Transverse colon (tissue), 4 donors: Measurements from ENCODE around the gene SUCO. TPM values are rescaled to one million over a fixed set of nuclear protein-coding genes. Genes with fewer than 3 reads are reported as not detected.

ENCODE experiments used
- DNase-seq: peaks from one replicate; pipeline ENCODE4 v3.0.0-alpha.2; 2019
- H3K27ac ChIP-seq, 4 donors: fragments of 200-600 bp; sonication (generic); 2 replicates each; pipeline ENCODE4 v1.5.1; 2016 to 2018; ENCODE audit warnings: inconsistent platforms in 4 of 4
- H3K27me3 ChIP-seq: fragments of 200-600 bp; sonication (generic); 2 replicates; pipeline ENCODE4 v1.5.1; 2017; ENCODE audit warnings: inconsistent platforms
- H3K36me3 ChIP-seq, 4 donors: fragments of 200-600 bp; sonication (generic); 2 replicates each; pipeline ENCODE4 v1.5.1; 2017 to 2019; ENCODE audit warnings: inconsistent platforms in 4 of 4
- H3K4me1 ChIP-seq, 4 donors: fragments of 200-600 bp; sonication (generic); 2 replicates each; pipeline ENCODE4 v1.5.1; 2017 to 2020; ENCODE audit warnings: inconsistent platforms in 4 of 4
- H3K4me3 ChIP-seq, 4 donors: fragments of 200-600 bp; sonication (generic); 1 replicate in 1 of 4; 2 replicates in 3 of 4; pipeline versions ENCODE4 v1.5.1 to v1.6.1; 2017 to 2019; ENCODE audit warnings: inconsistent platforms in 4 of 4
- H3K9me3 ChIP-seq, 2 donors: fragments of 200-600 bp; sonication (generic); 2 replicates each; pipeline ENCODE4 v1.5.1; 2017 to 2019; ENCODE audit warnings: inconsistent platforms in 2 of 2
- CTCF ChIP-seq, 5 experiments: fragments of 200-600 bp in 3 of 5; fragments of 450-650 bp in 2 of 5; sonication (generic) in 3 of 5; IDR thresholded peaks; 1 replicate in 2 of 5; 2 replicates in 3 of 5; pipeline ENCODE4 v1.5.1; 2016 to 2017; ENCODE audit warnings: antibody characterized with exemption in 5 of 5, inconsistent platforms in 3 of 5, mild to moderate bottlenecking in 2 of 5, moderate library complexity in 1 of 5
- EP300 ChIP-seq: sonication (generic); formaldehyde crosslinking; IDR thresholded peaks from one replicate; pipeline ENCODE4 v1.6.1; 2017; ENCODE audit warnings: antibody characterized with exemption, low read depth
- POLR2A ChIP-seq: fragments of 450-650 bp; IDR thresholded peaks from one replicate; pipeline ENCODE4 v1.6.1; 2016; ENCODE audit warnings: antibody characterized with exemption, mild to moderate bottlenecking, moderate library complexity
- POLR2AphosphoS5 ChIP-seq, 3 donors: sonication (generic); formaldehyde crosslinking; IDR thresholded peaks; one replicate each; pipeline ENCODE4 v1.6.1; 2016; ENCODE audit warnings: antibody characterized with exemption in 3 of 3
- WGBS, 2 donors: methylation state at CpG; one replicate each; pipeline ENCODE4 v1.1.5; 2018; ENCODE audit warnings: low coverage in 1 of 2; 5-methylcytosine and 5-hydroxymethylcytosine counted together
- in situ Hi-C, 4 donors: fragments of 200-750 bp; cut with MboI; loops; one replicate each; pipeline versions ENCODE4 v1.15.0 to v1.15.1; 2017; ENCODE audit warnings: low sequenced_read_pairs in 3 of 4, low pct_ligation_motif_present in 1 of 4, low pct_unique_long_range_greater_than_20kb in 1 of 4
- intact Hi-C: fragments of 100-400 bp; cut with DNase I; formaldehyde crosslinking; loops from one replicate; pipeline ENCODE4 v1.15.1; 2023; ENCODE audit warnings: low total_unique reads
- total RNA-seq, 4 donors: library from RNA; depleted of rRNA; stranded (reverse); fragments of >200 nt; gene quantifications; one replicate each; pipeline ENCODE4 v1.1.0, GENCODE V29; 2016

The SUCO gene
- total RNA-seq, 4 donors from 2014 or later = 10.1 to 48.4 (median 21.6) TPM

GRCh38 chr1:172549621-172550280, 16.8 kb downstream of the SUCO start:
- intact Hi-C loops = no loop called here
- WGBS, 2 donors = 29 to 46% methylated on average over 2 of the region's 2 CpGs
- no peak overlapping the region for H3K27ac ChIP-seq
- in situ Hi-C loops = no loop called here
- H3K27me3 ChIP-seq = no peaks in the 10 kb centered on the region
- TF ChIP-seq EP300 (no peak), POLR2AphosphoS5 (IDR thresholded peaks at IDR 0.05) (no peak), POLR2A (no peak), CTCF (IDR thresholded peaks at IDR 0.05) (no peak)
- DNase-seq = no peak
- H3K4me3 ChIP-seq = no peak overlapping the region
- H3K36me3 ChIP-seq = no peaks in the 10 kb centered on the region
- peaks cover 0 to 38% (median 2%) of the 10 kb centered on the region in 4 donors for H3K4me1 ChIP-seq
- no peaks in the 10 kb centered on the region for H3K9me3 ChIP-seq

GRCh38 chr1:172551279-172551678, 18.3 kb downstream of the SUCO start:
- no peaks in the 10 kb centered on the region for H3K27me3 ChIP-seq
- peaks cover 0 to 6% (median 0%) of the 10 kb centered on the region in 4 donors for H3K36me3 ChIP-seq
- H3K4me3 ChIP-seq = no peak overlapping the region
- TF ChIP-seq POLR2AphosphoS5 (IDR thresholded peaks at IDR 0.05) (no peak), CTCF (IDR thresholded peaks at IDR 0.05) (no peak), EP300 (no peak), POLR2A (no peak)
- no peak overlapping the region for H3K27ac ChIP-seq
- in situ Hi-C loops = no loop called here
- DNase-seq = no peak
- intact Hi-C loops = no loop called here
- no peaks in the 10 kb centered on the region for H3K9me3 ChIP-seq
- peaks cover 0 to 31% (median 2%) of the 10 kb centered on the region in 4 donors for H3K4me1 ChIP-seq
- WGBS, 2 donors = 86 to 99% methylated on average over 6 of the region's 6 CpGs

- intact Hi-C loops = no loop called here
- in situ Hi-C loops = no loop called here
- DNase-seq = no peak
These were observed 22.0 kb downstream of the SUCO start for GRCh38 chr1:172554915-172555314.

GRCh38 chr1:172556461-172556860, 23.5 kb downstream of the SUCO start:
- in situ Hi-C loops = no loop called here
- no peak for TF ChIP-seq POLR2AphosphoS5 (IDR thresholded peaks at IDR 0.05)
- no peak for TF ChIP-seq POLR2A
- TF ChIP-seq EP300 = no peak
- TF ChIP-seq CTCF (IDR thresholded peaks at IDR 0.05) = no peak
- Histone ChIP-seq H3K27me3 (no peaks in the 10 kb centered on the region), H3K27ac (no peak overlapping the region), H3K36me3 (peaks cover 0 to 11% (median 0%) of the 10 kb centered on the region in 4 donors), H3K4me1 (no peaks in the 10 kb centered on the region), H3K9me3 (no peaks in the 10 kb centered on the region), H3K4me3 (no peak overlapping the region)
- intact Hi-C loops = no loop called here
- DNase-seq = no peak

More at GRCh38 chr1:172554915-172555314, 22.0 kb downstream of the SUCO start:
- H3K4me1 ChIP-seq = peaks cover 0 to 6% (median 2%) of the 10 kb centered on the region in 4 donors
- TF ChIP-seq CTCF (IDR thresholded peaks at IDR 0.05) = no peak
- no peak for TF ChIP-seq POLR2AphosphoS5 (IDR thresholded peaks at IDR 0.05)
- TF ChIP-seq POLR2A = no peak
- TF ChIP-seq EP300 = no peak
- H3K27ac ChIP-seq = no peak overlapping the region
- H3K4me3 ChIP-seq = no peak overlapping the region
- peaks cover 0 to 11% (median 0%) of the 10 kb centered on the region in 4 donors for H3K36me3 ChIP-seq
- H3K9me3 ChIP-seq = no peaks in the 10 kb centered on the region
- WGBS, 2 donors = 95 to 100% methylated on average over 4 of the region's 4 CpGs
- no peaks in the 10 kb centered on the region for H3K27me3 ChIP-seq
